SH-SY5Y (cell line): ENCODE results near the gene GAB4.

Experiments used
- GATA2 ChIP-seq: IDR thresholded peaks from 2 replicates; pipeline ENCODE4 v1.6.1; 2011; ENCODE audit warnings: mild to moderate bottlenecking, low read depth, low read length
- GATA3 ChIP-seq: IDR thresholded peaks from 2 replicates; pipeline ENCODE4 v1.6.1; 2011; ENCODE audit warnings: low read depth, mild to moderate bottlenecking, low read length, moderate library complexity

DNA sequence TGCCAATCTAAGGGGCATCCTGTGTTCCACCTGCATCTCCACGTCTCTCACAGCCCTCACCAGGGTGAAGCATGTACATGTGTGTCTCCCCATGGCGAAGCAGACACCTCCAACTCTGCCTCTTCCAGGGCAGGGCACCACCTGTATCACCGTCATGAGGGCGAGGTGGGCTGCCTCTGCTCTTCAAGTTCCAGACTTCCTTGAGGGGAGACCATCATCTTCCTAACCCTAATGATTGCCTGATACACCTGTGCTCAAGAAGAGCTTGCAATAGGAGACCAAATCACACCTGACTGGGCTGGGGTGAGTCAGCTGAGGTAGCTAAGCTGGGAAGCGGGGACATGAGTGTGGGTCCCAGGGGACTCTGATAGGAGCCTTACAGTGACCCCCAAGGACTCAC lies 43.7 kb downstream of the GAB4 start:
- TF ChIP-seq GATA3 (no peak), GATA2 (no peak)
